ENCODE measurements around the gene FNIP2.
"Not testable (repeated sequence)": the region's sequence is repeated elsewhere in the genome, so short reads cannot be mapped to it uniquely, and the experiment has no call there.

The FNIP2 gene

GRCh38 chr4:158768555-158769174 is at the start of gene FNIP2:
FNIP2 (plus strand) TSS chr4:158769026; CDS start chr4:158769213, 187 bp downstream.
- peak; percentile 40 for DNase-seq

GRCh38 chr4:158721680-158722079 is 47.1 kb upstream of the FNIP2 start:
- DNase-seq = no peak

- DNase-seq = no peak
Observed at GRCh38 chr4:158722291-158722916, 46.4 kb upstream of the FNIP2 start.

- DNase-seq = peak; percentile 76
Observed at GRCh38 chr4:158722917-158723793, 45.7 kb upstream of the FNIP2 start, which contains the start of gene PPID. PPID (minus strand) TSS chr4:158723396; CDS start chr4:158723288, 108 bp downstream.

DNA sequence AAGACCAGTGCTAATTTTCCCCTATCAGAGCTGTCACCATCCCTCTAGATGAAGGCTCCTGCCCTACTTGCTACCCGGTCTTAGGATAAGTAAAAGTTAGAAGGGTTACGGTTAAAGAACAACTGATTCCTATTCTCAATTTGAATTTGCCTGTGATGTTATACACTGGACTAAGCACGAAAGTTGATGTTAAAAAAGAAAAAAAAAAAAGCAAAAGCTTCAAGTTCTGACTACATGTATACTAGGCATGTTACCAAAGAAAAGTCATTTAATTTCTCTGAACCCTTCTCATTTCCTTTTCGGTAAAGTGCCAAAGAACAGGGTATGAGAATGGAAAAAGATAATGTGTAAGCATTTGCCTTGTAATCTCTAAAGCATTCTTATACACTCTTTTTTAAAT is 44.2 kb upstream of the FNIP2 start:
- no peak for DNase-seq

DNA sequence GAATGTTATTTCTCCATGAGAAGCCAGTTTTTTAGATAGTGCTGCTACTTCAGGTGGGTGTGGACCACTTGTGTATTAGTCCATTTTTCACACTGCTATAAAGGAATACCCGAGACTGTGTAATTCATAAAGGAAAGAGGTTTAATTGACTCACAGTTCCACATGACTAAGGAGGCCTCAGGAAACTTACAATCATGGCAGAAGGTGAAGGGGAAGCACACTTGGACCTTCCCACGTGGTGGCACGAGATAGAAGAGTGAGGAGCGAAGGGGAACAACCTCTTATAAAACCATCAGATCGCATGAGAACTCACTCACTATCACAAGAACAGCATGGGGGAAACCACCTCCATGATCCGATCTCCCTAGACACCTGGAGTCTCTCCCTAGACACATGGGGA is 42.2 kb upstream of the FNIP2 start:
- DNase-seq = no peak

DNA sequence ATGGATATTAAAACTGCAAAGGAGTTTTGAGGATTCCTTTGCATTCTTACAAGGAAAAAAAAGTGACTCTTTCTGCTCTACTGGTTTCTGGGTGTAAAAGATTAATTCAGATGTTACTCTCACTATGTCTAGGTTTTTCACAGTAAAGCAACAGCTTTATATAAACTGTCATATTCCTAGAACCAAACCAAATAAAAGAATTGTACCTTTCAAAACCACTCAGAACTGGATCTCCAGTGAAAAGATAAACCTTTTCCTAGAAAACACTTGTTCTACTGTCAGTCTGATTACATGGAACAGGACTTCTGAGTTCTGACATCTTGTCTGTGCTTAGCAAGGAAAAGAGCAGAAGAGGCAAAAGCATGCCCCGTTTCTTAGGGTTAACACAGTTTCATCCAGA is 40.6 kb upstream of the FNIP2 start:
- DNase-seq = no peak

DNA sequence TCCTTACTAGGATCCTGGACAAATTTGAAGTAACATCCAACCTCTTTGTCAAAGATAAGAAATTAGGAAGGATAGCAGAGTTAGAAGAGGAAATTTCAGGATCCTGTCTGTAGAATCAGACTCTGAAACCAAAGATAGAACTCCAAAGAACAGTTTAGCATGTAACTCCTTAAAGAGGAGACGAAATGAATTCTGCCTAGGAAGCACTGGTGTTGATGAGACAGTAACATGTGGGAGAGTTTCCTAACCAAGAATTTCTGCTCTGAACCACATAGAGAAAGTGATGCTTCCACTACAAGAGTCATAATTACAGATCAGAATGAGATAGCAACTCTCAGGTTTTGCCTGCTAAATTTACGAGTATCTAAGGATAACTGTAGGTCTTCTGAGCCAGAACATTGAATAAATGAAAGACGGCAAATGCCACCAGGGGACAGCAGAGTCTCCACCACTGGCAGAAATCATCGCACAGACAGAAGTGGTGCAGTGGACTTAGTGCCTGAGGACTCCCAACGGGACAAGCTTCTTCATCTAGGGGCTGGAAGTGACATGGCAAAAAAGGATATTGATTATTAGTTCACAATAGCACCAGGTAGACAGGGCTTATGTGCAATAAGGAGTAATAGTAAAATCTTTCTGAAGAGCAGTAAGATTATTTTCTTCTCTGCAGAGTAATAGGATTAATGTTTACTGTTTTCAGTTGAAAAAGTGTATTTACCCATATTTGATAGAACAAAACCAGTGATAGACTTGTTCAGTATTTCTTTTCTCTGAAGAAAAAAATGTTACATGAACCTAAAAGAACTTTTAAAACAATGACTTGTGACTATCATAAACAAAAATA is 38.9 kb upstream of the FNIP2 start:
- peak; percentile 19 for DNase-seq

DNA sequence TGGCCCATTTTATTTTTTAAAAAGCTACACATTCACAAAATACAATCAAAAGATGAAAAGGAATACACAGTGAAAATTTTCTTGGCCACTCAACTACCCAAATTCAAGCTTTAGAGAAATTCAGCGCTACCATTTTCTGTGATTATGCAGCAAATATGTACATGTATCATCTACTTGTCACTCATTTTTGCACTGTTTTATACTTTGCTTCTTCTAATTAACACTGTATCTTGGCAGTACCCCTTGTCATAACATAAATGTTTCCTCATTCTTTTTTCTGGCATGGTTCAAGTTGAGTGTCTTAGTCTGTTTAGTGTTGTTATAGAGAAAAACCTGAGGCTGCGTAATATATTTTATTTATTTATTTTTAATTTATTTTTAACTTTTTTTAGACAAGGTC is 30.0 kb upstream of the FNIP2 start:
- DNase-seq = no peak

- DNase-seq = no peak
Observed at GRCh38 chr4:158739600-158739999, 29.2 kb upstream of the FNIP2 start.

DNA sequence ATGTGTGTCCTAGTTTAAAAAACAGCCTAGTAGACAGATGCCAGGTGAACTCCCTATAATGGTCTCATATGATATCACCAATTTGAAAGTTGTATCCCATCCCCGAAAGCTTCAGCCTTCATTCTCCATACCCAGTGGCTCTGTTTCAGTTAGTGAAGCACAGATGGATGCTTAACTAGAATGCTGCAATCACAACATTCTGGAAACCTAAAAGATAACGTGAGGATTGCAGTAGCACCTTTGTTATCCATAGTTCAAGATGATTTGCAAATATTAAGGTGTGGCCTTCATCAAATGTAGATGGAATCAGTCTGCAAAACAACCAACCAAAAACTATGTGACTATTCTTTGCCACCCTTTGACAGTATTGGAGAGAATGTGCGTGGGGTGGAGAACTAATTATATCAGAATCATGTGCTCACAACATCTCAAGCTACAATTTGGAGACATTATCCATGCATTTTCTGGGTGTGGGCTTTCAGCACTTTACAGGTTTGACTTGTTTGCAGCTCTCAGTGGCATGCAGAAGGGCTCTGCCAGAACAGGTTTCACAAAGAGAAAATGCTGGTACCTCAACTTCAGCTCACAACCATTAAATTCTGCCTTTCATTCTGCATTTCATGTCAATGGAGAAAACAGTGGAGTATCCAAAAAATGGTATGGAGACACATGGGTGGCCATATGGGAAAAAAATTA is 27.4 kb upstream of the FNIP2 start:
- DNase-seq = no peak

DNA sequence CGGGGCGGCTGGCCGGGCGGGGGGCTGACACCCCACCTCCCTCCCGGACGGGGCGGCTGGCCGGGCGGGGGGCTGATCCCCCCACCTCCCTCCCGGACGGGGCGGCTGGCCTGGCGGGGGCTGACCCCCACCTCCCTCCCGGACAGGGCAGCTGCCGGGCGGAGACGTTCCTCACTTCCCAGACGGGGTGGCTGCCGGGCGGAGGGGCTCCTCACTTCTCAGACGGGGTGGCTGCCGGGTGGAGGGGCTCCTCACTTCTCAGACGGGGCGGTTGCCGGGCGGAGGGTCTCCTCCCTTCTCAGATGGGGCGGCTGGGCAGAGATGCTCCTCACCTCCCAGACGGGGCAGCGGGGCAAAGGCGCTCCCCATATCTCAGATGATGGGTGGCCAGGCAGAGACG is 22.3 kb upstream of the FNIP2 start:
- not testable (repeated sequence) for DNase-seq

DNA sequence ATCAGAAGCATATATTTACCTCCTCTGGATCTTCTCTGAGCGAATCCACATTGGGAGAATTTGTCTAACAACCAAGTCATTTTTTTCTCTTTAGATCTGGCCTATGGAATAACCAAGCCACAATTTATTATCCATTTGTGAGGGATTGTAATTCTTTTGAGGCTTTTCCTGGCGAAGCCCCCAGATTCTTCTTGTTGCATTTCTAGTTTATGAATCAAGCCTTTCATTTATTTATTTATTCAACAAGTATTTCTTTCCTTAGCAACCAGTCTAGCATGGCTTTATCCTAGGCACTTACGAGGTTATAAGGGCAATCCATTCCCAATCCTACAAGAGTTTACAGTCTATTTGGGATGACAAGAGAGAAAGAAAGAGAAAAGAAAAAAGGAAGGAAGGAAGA is 18.4 kb upstream of the FNIP2 start:
- no peak for DNase-seq

DNA sequence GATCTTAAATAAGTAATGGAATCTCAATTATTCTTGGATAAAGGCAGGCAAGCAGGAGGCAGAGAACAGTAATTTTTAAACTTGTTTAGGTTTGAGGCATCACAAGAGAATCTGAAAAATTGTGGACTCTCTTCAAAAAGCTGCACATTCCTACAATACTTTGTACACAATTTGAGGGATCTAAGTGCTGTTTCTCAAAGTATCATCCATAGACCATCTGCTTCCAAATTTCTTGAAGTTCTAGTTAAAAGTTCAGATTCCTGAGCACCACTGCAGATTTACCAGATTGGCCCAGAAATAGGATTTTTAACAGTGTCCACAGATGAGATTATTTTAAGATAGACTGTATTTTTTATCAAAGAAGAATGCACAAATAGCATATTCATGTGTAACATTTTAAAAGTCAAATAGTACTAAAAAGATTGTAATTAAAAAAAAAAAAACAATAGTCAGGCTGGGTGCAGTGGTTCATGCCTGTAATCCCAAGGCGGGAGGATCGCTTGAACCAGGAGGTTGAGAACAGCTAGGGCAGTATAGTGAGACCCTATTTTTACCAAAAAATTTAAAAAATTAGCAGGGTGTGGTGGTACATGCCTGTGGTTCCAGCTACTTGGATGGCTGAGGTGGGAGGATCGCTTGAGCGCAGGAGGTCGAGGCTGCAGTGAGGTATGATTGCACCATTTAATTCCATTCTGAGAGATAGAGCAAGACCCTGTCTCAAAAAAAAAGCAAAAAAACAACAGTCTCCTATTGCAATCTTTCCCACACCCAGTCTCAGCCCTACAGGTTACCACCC is 14.2 kb upstream of the FNIP2 start:
- DNase-seq = no peak

DNA sequence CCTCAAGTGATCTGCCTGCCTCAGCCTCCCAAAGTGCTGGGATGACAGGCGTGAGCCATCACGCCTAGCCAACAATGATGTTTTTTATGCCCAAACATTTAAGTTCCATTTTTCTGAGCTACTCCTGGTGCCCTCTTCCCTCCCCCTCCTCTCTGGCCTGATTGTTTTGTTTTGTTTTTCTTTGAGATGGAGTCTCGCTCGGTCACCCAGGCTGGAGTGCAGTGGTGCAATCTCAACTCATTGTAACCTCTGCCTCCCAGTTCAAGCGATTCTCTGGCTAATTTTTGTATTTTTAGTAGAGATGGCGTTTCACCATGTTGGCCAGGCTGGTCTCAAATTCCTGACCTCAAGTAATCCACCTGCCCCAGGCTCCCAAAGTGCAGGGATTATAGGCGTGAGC is 13.0 kb upstream of the FNIP2 start:
- not testable (repeated sequence) for DNase-seq

DNA sequence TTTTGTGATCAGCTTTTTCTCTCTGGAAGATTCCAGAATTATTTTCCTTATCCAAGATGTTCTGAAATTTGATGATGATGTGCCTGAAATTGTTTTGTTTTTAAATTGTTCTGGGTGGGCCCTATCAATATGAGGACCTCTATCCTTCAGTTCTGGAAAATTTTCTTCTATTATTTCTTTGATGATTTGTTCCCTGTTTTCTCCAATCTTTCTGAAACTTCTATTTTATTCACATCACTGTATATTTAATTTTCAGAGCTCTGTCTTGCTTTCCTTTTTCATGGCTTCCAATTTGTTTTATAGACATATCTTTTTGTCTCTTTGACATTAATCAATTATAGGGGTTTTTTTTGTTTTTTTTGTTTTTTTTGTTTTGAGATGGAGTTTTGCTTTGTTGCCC is 12.2 kb upstream of the FNIP2 start:
- no peak for DNase-seq

GRCh38 chr4:158758142-158758541 is 10.7 kb upstream of the FNIP2 start:
- no peak for DNase-seq

DNA sequence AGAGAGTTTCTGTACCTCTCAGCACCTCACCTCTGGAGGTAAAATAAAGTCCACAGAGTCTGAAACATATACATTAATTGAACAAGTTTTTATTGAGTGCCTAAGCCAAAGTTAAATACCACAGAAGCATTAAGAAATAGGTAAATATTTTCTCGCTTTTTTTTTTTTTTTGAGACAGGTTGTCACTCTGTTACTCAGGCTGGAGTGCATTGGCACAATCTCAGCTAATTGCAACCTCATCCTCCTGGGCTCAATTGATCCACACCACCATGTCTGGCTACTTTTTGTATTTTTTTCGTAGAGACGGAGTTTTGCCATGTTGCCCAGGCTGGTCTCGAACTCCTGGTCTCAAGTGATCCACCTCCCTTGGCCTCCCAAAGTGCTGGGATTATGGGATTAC is 10.1 kb upstream of the FNIP2 start:
- no peak for DNase-seq

DNA sequence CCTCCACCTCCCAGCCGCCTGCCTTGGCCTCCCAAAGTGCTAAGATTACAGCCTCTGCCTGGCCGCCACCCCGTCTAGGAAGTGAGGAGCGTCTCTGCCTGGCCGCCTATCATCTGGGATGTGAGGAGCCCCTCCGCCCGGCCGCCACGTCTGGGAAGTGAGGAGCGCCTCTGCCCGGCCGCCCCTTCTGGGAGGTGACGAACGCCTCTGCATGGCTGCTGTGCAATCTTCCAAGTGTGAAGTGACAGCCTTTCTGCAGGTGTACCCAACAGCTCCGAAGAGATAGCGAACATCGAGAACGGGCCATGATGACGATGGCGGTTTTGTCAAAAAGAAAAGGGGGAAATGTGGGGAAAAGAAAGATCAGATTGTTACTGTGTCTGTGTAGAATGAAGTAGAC is 9.3 kb upstream of the FNIP2 start:
- not testable (repeated sequence) for DNase-seq

- DNase-seq = no peak
Observed at GRCh38 chr4:158760866-158761265, 8.0 kb upstream of the FNIP2 start.

- no peak for DNase-seq
Observed at GRCh38 chr4:158762553-158762952, 6.3 kb upstream of the FNIP2 start.

Measured in activated T-cell treated with anti-CD3 and anti-CD28 coated beads for 4 hours (primary cell).